ENCODE measurements around the gene FOSL2.

GRCh38 chr2:28401411-28401810, 8.8 kb downstream of the FOSL2 start:
- TF ChIP-seq CTCF (IDR thresholded peaks at IDR 0.05): no peak
- TF ChIP-seq POLR2A (IDR thresholded peaks at IDR 0.05): no peak
